A549 (cell line): ENCODE measurements around the gene GPR25. TPM values are rescaled to one million over a fixed set of nuclear protein-coding genes. Genes with fewer than 3 reads are reported as not detected.
A peak's percentile ranks its signal among the peaks of the same experiment; 100 is the strongest.

Experiments
- ATAC-seq, 2 experiments: fragments of 200-7000 bp in 1 of 2; fragments of >200 bp in 1 of 2; cut with Nextera tagmentation in 1 of 2; cut with Tn5 transposase in 1 of 2; 3 replicates each; pipeline versions ENCODE4 v1.8.0 to v1.9.1; 2018 to 2020; ENCODE audit warnings: mild to moderate bottlenecking in 1 of 2, moderate library complexity in 1 of 2
- CTCF ChIA-PET: fragments of 300-600 bp; sonication (Branson Sonifier 250); formaldehyde crosslinking; extraction: SDS; loops from one replicate; lab custom pipeline; 2021; ENCODE audit warnings: antibody characterized with exemption, inconsistent platforms; lab: Yijun Ruan, JAX
- POLR2A ChIA-PET: fragments of 350-600 bp; formaldehyde crosslinking; extraction: SDS; loops from one replicate; lab custom pipeline; 2021; ENCODE audit warnings: antibody characterized with exemption, inconsistent platforms; lab: Yijun Ruan, JAX
- DNase-seq, 2 experiments: peaks; one replicate each; pipeline versions ENCODE4 v3.0.0 to v3.0.0-alpha.2; 2011 to 2016; ENCODE audit warnings: low read depth in 1 of 2, low spot score in 1 of 2
- FAIRE-seq: peaks from 2 replicates; lab custom pipeline; 2011; peaks lifted over from hg19 to GRCh38; lab: Jason Lieb, UNC
- H3K27ac ChIP-seq, 2 experiments: fragments of >200 bp; sonication (Bioruptor Twin); formaldehyde crosslinking; 3 replicates each; pipeline ENCODE4 v1.5.1; 2016 to 2017
- H3K4me1 ChIP-seq: fragments of >200 bp; sonication (Bioruptor Twin); formaldehyde crosslinking; 3 replicates; pipeline ENCODE4 v1.6.1; 2016
- H3K4me2 ChIP-seq: fragments of >200 bp; sonication (Bioruptor Twin); formaldehyde crosslinking; 3 replicates; pipeline ENCODE4 v1.6.1; 2016
- H3K4me3 ChIP-seq: fragments of >200 bp; sonication (Bioruptor Twin); formaldehyde crosslinking; 3 replicates; pipeline ENCODE4 v1.5.1; 2016
- H3K9me3 ChIP-seq: fragments of >200 bp; sonication (Bioruptor Twin); formaldehyde crosslinking; 3 replicates; pipeline ENCODE4 v1.6.1; 2016
- BHLHE40 ChIP-seq: IDR thresholded peaks from 2 replicates; pipeline ENCODE4 v1.6.1; 2012; ENCODE audit warnings: low read depth, low read length, inconsistent platforms
- EHMT2 ChIP-seq: fragments of 200-600 bp; sonication (generic); IDR thresholded peaks from 2 replicates; pipeline ENCODE4 v1.6.1; 2016; ENCODE audit warnings: antibody characterized with exemption, low read depth, mild to moderate bottlenecking, moderate library complexity
- ESRRA ChIP-seq: fragments of 150-350 bp; IDR thresholded peaks from 2 replicates; pipeline ENCODE4 v1.6.1; 2014; ENCODE audit warnings: mild to moderate bottlenecking, low read length, borderline replicate concordance
- FOSB ChIP-seq: fragments of 250-450 bp; sonication (Bioruptor Pico); IDR thresholded peaks from 2 replicates; pipeline ENCODE4 v1.5.0; 2020; ENCODE audit warnings: mild to moderate bottlenecking, moderate library complexity
- GATA3 ChIP-seq: IDR thresholded peaks from 2 replicates; pipeline ENCODE4 v1.6.1; 2012; ENCODE audit warnings: borderline replicate concordance
- NFE2L2 ChIP-seq: fragments of 150-350 bp; conservative IDR thresholded peaks from 2 replicates; pipeline ENCODE4 v1.6.1; 2014; ENCODE audit warnings: low read length
- PHF8 ChIP-seq: fragments of 200-600 bp; sonication (generic); IDR thresholded peaks from 2 replicates; pipeline ENCODE4 v1.6.1; 2016; ENCODE audit warnings: low read depth, mild to moderate bottlenecking, antibody characterized with exemption, moderate library complexity, borderline replicate concordance
- POLR2A ChIP-seq: IDR thresholded peaks from 2 replicates; pipeline ENCODE4 v1.6.1; 2012; ENCODE audit warnings: mild to moderate bottlenecking, low read length
- RARB ChIP-seq: fragments of 250-450 bp; sonication (Bioruptor Pico); IDR thresholded peaks from 2 replicates; pipeline ENCODE4 v1.8.0; 2021; ENCODE audit warnings: mild to moderate bottlenecking, moderate library complexity
- SMC3 ChIP-seq: fragments of >200 bp; sonication (Bioruptor Twin); formaldehyde crosslinking; IDR thresholded peaks from 3 replicates; pipeline ENCODE4 v1.6.1; 2018; ENCODE audit warnings: inconsistent platforms
- SREBF2 ChIP-seq: fragments of 450-650 bp; IDR thresholded peaks from 2 replicates; pipeline ENCODE4 v1.6.1; 2014; ENCODE audit warnings: mild to moderate bottlenecking, moderate library complexity
- ZC3H11A ChIP-seq: fragments of 450-650 bp; IDR thresholded peaks from 2 replicates; pipeline ENCODE4 v1.6.1; 2014; ENCODE audit warnings: antibody characterized with exemption, mild to moderate bottlenecking
- WGBS: methylation state at CpG from one replicate; pipeline ENCODE4 v1.1.6; 2017; ENCODE audit errors: missing lambda C conversion rate; 5-methylcytosine and 5-hydroxymethylcytosine counted together
- polyA plus RNA-seq, 4 experiments: library from polyadenylated mRNA; depleted of rRNA in 3 of 4; stranded (reverse); fragments of >200 nt; fragmentation: RNase III in 1 of 4; extraction: RNeasy Plus Mini Kit Qiagen cat#74134 plus additional on column Dnase treatment in 1 of 4; gene quantifications; 2 replicates in 3 of 4; 3 replicates in 1 of 4; pipeline ENCODE4 v1.2.3, GENCODE V29; 2011 to 2017
- TF ChIP-seq, protein P1 (sequence below): IDR thresholded peaks from 2 replicates; pipeline ENCODE4 v1.6.1; 2012
- TF ChIP-seq, protein P2 (sequence below): fragments of 450-650 bp; IDR thresholded peaks from 2 replicates; pipeline ENCODE4 v1.6.1; 2014; ENCODE audit warnings: antibody characterized with exemption

The GPR25 gene
- polyA plus RNA-seq, 2 of the 4 experiments (the other 2 are of a cell fraction): not detected

DNA sequence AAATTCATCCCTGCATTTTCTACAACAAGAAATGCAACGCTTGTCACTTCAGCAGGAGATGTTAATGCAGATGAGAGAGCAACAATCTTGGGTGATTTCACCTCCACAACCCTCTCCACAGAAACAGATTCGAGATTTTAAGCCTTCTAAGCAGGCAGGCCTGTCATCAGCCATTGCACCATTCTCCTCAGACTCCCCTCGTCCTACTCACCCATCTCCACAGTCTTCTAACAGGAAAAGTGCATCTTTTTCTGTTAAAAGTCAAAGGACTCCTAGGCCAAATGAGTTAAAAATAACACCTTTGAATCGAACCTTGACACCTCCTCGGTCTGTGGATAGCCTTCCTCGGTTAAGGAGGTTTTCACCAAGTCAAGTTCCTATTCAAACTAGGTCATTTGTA, 23.4 kb upstream of the GPR25 start (continued):
- TF ChIP-seq, protein P1, sequence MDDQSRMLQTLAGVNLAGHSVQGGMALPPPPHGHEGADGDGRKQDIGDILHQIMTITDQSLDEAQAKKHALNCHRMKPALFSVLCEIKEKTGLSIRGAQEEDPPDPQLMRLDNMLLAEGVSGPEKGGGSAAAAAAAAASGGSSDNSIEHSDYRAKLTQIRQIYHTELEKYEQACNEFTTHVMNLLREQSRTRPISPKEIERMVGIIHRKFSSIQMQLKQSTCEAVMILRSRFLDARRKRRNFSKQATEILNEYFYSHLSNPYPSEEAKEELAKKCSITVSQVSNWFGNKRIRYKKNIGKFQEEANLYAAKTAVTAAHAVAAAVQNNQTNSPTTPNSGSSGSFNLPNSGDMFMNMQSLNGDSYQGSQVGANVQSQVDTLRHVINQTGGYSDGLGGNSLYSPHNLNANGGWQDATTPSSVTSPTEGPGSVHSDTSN: no peak
- TF ChIP-seq FOSB (CRISPR knock-in tag): no peak

DNA sequence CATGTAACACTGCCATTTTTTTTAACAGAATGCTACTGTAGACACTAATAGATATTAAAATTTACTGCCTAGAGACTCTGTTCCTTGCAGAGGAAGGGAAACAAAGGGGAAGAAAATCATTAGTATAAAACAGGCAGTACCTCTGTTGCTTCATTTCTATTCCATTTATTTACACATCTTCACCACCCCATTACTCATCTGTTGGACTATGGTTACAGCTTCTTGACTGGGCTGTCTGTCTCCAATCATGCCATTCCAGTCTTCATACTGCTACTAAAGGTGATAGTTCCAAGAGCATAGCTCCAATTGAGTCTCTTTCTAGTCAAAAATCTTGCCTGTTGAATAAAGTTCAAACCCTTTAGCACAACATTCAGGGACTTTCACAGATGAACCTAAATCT, 22.2 kb upstream of the GPR25 start:
- ATAC-seq (peak in 1 of 2 experiments; percentile 54; a peak in 2 of 6 replicates), FAIRE-seq (peak; percentile 39), DNase-seq (no peak)
- TF ChIP-seq RARB (CRISPR knock-in tag) (no peak), POLR2A (no peak), ESRRA (no peak), GATA3 (no peak), BHLHE40 (no peak), EHMT2 (no peak), PHF8 (no peak), SREBF2 (no peak)
- Histone ChIP-seq H3K4me2 (peak overlapping the region; percentile 15; the same call in 1 of the 3 replicates), H3K4me1 (peaks cover 11% of the 10 kb centered on the region), H3K27ac (no peak overlapping the region), H3K9me3 (no peaks in the 10 kb centered on the region), H3K4me3 (no peak overlapping the region)
- CTCF ChIA-PET: interaction anchor here (1.3 to 1.4 kb wide), 2 partner anchors 121 to 264 kb away, joined by 3 to 4 read pairs; no protein-coding TSS in a partner anchor
- POLR2A ChIA-PET: no interaction called here

DNA sequence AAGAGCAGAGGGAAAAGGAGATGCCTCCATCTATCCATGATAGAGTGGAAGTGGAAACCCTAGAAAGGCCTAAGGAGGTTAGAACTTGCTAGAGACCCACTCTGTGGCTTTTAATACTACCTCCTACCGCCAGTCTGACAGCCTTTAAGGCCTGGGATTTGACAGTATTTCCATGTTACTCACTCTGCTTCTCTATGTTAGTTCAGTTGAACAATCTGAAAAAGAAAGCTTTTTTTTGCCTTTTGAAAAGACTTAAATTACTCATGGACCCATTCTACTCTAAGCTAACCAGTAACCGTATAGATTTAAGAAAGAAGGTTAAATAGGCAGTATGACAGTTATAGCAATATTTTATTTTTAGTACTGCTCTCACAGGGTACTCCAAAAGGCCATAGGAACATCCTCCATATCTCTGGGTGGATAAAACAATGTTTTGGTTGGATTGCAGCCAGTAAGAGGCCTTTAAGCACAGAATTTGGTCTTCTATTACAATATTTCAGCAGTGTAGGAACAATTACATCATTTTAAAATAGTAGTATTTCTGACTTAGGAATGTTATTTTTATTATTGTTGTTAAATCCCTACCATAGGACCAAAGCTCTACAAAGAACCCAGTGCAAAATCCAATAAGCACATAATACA, 15.9 kb upstream of the GPR25 start:
- no peak overlapping the region for H3K27ac ChIP-seq
- no peak for FAIRE-seq
- 96% methylated on average over 2 of the region's 2 CpGs for WGBS
- no peak overlapping the region for H3K4me3 ChIP-seq
- no peak overlapping the region for H3K4me2 ChIP-seq
- no peaks in the 10 kb centered on the region for H3K9me3 ChIP-seq
- no peak for DNase-seq
- ATAC-seq: no peak
- ChIA-PET CTCF (interaction anchor here (0.7 kb wide), 1 partner anchor 55 kb away, joined by 3 read pairs; no protein-coding TSS in a partner anchor), POLR2A (interaction anchor here (1.1 kb wide), 1 partner anchor 186 kb away, joined by 3 read pairs; no protein-coding TSS in a partner anchor)
- H3K4me1 ChIP-seq: no peaks in the 10 kb centered on the region
- TF ChIP-seq NFE2L2: no peak

DNA sequence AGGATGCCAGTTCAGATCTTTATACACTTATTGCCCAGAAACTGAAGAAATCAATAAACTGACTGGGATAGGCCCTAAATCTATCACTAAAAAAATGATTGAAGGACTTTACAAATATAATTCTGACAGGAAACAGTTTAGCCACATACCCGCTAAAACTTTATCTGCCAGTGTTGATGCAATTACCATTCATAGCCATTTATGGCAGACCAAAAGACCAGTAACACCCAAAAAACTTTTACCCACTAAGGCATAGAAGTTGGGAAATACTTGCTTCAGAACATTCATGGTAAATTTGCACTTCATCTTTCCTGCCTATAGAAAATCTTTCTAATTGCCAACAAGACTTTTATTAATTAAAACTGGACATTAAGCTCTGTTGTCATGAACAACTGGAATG, 15.0 kb upstream of the GPR25 start:
- no peak for DNase-seq
- TF ChIP-seq SMC3: no peak
- TF ChIP-seq, protein P2, sequence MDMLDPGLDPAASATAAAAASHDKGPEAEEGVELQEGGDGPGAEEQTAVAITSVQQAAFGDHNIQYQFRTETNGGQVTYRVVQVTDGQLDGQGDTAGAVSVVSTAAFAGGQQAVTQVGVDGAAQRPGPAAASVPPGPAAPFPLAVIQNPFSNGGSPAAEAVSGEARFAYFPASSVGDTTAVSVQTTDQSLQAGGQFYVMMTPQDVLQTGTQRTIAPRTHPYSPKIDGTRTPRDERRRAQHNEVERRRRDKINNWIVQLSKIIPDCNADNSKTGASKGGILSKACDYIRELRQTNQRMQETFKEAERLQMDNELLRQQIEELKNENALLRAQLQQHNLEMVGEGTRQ: no peak
- no peak for TF ChIP-seq ZC3H11A
- Histone ChIP-seq H3K4me1 (no peaks in the 10 kb centered on the region), H3K4me3 (no peak overlapping the region), H3K9me3 (no peaks in the 10 kb centered on the region), H3K27ac (no peak overlapping the region), H3K4me2 (no peak overlapping the region)
- CTCF ChIA-PET: no interaction called here
- POLR2A ChIA-PET: interaction anchor here (0.6 kb wide), 1 partner anchor 163 kb away, joined by 4 read pairs; no protein-coding TSS in a partner anchor
- ATAC-seq: no peak
- WGBS: 94% methylated on average over 1 of the region's 1 CpG
- FAIRE-seq: no peak

DNA sequence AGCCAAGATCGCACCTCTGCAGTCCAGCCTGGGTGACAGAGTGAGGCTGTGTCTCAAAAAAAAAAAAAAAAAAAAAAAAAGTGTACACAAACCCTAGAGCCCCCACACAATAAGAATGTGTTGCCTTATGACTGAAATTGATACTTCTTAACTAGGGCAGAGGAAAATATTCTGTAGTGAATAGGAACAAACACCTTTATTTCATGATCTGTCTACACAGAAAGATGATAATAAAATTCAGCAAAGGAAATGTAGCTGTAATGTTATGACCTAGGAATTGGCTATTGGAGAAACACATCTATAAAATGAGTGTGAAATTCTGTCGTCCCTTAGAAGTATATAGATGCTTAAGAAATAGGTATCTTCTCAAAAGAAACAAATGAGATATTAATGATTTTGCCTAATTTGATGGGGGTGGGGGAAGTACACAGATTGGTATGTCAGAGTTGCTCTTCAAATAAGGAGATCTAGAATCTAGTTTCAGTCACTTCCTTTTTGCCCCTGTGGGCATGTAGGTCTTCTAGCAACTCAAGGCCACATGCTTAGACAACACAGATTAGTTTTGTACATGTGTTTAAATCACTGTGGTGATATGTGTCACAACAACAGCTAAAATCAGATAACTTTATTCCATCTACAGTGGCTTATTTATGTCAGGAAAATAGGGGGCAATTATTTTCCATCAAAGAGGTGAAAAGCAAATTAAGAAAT, 10.7 kb upstream of the GPR25 start:
- H3K9me3 ChIP-seq: no peaks in the 10 kb centered on the region
- TF ChIP-seq, protein P2: no peak
- TF ChIP-seq SMC3: no peak
- DNase-seq: no peak
- H3K4me2 ChIP-seq: no peak overlapping the region
- ChIA-PET CTCF (interaction anchor here (0.7 kb wide), 3 partner anchors 96 to 1976 kb away, joined by 3 read pairs; no protein-coding TSS in a partner anchor), POLR2A (no interaction called here)
- H3K4me3 ChIP-seq: no peak overlapping the region
- H3K27ac ChIP-seq: no peak overlapping the region
- 95% methylated on average over 2 of the region's 2 CpGs for WGBS
- H3K4me1 ChIP-seq: peaks cover 6% of the 10 kb centered on the region; the same call in 1 of the 3 replicates
- no peak for FAIRE-seq
- ATAC-seq: no peak
